ENCODE measurements around the gene RET. TPM values are rescaled to one million over a fixed set of nuclear protein-coding genes. Genes with fewer than 3 reads are reported as not detected.

The RET gene
- total RNA-seq, result 1 to 10 TPM; 1.9 to 3.3 TPM

- Histone ChIP-seq H3K27me3 (peaks cover 13% of the 10 kb centered on the region), H3K9ac (ENCODE audit: low read depth in 2 of 2, low read length in 2 of 2) (no peak within 1 kb of the TSS), H3K36me3 (no peaks in the 10 kb centered on the region), H3K4me3 (peak within 1 kb of the TSS; percentile 37), H3K4me1 (no peaks in the 10 kb centered on the region), H3K27ac (no peak within 1 kb of the TSS), H3K9me3 (no peaks in the 10 kb centered on the region)
- no peak for TF ChIP-seq CTCF (IDR thresholded peaks at IDR 0.05)
- peak; percentile 63 for DNase-seq
- intact Hi-C loops (cut with DNase I), result no loop called here
Observed at GRCh38 chr10:43076876-43077420, at the start of gene RET. Gene RET, plus strand, starts transcription at chr10:43077069. Its CDS starts 190 bp downstream, at chr10:43077259.

GRCh38 chr10:43027331-43027955, 49.4 kb upstream of the RET start:
- no peak for DNase-seq
- no peak for TF ChIP-seq CTCF (IDR thresholded peaks at IDR 0.05)
- no peak overlapping the region for H3K4me3 ChIP-seq

GRCh38 chr10:43028143-43028542, 48.7 kb upstream of the RET start:
- no peaks in the 10 kb centered on the region for H3K36me3 ChIP-seq
- no peak overlapping the region for H3K27ac ChIP-seq
- no peak overlapping the region for H3K4me3 ChIP-seq
- intact Hi-C loops (cut with DNase I), result no loop called here
- H3K9me3 ChIP-seq, result no peaks in the 10 kb centered on the region
- H3K4me1 ChIP-seq, result no peaks in the 10 kb centered on the region
- H3K9ac ChIP-seq (ENCODE audit: low read depth in 2 of 2, low read length in 2 of 2), result no peak overlapping the region
- TF ChIP-seq CTCF (IDR thresholded peaks at IDR 0.05), result no peak
- no peak for DNase-seq
- H3K27me3 ChIP-seq, result no peaks in the 10 kb centered on the region

More at GRCh38 chr10:43027331-43027955, 49.4 kb upstream of the RET start:
- intact Hi-C loops (cut with DNase I), result no loop called here
- Histone ChIP-seq H3K36me3 (no peaks in the 10 kb centered on the region), H3K4me1 (no peaks in the 10 kb centered on the region), H3K27ac (no peak overlapping the region), H3K9me3 (no peaks in the 10 kb centered on the region), H3K27me3 (no peaks in the 10 kb centered on the region), H3K9ac (ENCODE audit: low read depth in 2 of 2, low read length in 2 of 2) (no peak overlapping the region)

GRCh38 chr10:43029043-43029442, 47.8 kb upstream of the RET start:
- TF ChIP-seq CTCF (IDR thresholded peaks at IDR 0.05), result no peak
- Histone ChIP-seq H3K36me3 (no peaks in the 10 kb centered on the region), H3K4me1 (no peaks in the 10 kb centered on the region), H3K27me3 (no peaks in the 10 kb centered on the region), H3K9ac (ENCODE audit: low read depth in 2 of 2, low read length in 2 of 2) (no peak overlapping the region), H3K4me3 (no peak overlapping the region), H3K9me3 (no peaks in the 10 kb centered on the region), H3K27ac (no peak overlapping the region)
- intact Hi-C loops (cut with DNase I), result no loop called here
- no peak for DNase-seq

- intact Hi-C loops (cut with DNase I), result no loop called here
- Histone ChIP-seq H3K36me3 (no peaks in the 10 kb centered on the region), H3K4me3 (no peak overlapping the region), H3K27me3 (no peaks in the 10 kb centered on the region), H3K9me3 (no peaks in the 10 kb centered on the region), H3K9ac (ENCODE audit: low read depth in 2 of 2, low read length in 2 of 2) (no peak overlapping the region), H3K4me1 (no peaks in the 10 kb centered on the region), H3K27ac (no peak overlapping the region)
- no peak for DNase-seq
- no peak for TF ChIP-seq CTCF (IDR thresholded peaks at IDR 0.05)
Observed at GRCh38 chr10:43032613-43033012, 44.3 kb upstream of the RET start.
